Heart left ventricle (tissue), 13 donors: ENCODE results near the gene AIP.

Experiments used
- POLR2A ChIP-seq, 2 donors: fragments of 450-650 bp; IDR thresholded peaks; one replicate each; pipeline ENCODE4 v1.6.1; 2017; ENCODE audit warnings: antibody characterized with exemption in 2 of 2, mild to moderate bottlenecking in 2 of 2, moderate library complexity in 2 of 2
- TF ChIP-seq, protein P1 (sequence below), 12 donors: fragments of 200-600 bp; sonication (generic) in 4 of 12; IDR thresholded peaks; one replicate each; pipeline versions ENCODE4 v1.5.0 to v1.8.0; 2018 to 2022; ENCODE audit warnings: antibody characterized with exemption in 12 of 12, mild to moderate bottlenecking in 5 of 12
- donor health status: ischemic (EF 13 %, LVEDD 7.1; RV severe dilation, severe dysfunction).
- donor health status: DM: no; HTN: yes; CAD: no.
- donor health status: DM: no; HTN: no; CAD: no.
- donor health status: ischemic (EF 25% LVEDD 6.9; RV normal size, moderate dysfunction).
- donor health status: ischemic (EF 25% LVEDD 5.7; RV mildly dilated, moderate dysfunction).
- donor health status: ischemic (EF 35%, LVEDD 5.7; RV mildly dilated, moderate dysfunction).
- donor health status: nonischemic (EF 11% LVEDD 7.7; RV severe dilation, severe dysfunction).
- donor health status: DM: yes; HTN: yes; CAD: no.
- donor health status: PGD.
- donor health status: ischemic (EF 29% LVEDD 5.4; RV normal size, mild dysfunction).
- donor health status: nonischemic (EF 23%, LVEDD 6.1; RV moderate dilation, normal function).

DNA sequence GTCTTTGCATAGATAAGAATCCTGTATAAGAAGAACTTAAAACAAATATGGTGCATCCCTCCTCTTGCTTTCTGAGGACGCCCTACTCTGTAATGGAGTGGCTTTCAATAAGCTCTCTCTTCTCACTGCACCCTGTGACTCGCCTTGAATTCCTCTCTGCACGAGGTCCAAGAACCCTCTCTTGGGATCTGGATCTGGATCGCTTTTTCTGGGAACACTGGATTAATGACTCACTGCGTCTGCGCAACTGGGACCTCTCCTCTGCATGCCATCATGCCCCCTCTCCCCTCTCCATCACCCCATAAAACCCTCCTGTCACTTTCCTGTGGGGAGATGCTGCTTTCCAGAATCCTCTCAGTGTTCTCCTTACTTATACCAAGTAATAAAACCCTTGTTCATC lies 55.5 kb downstream of the AIP start:
- TF ChIP-seq, protein P1, sequence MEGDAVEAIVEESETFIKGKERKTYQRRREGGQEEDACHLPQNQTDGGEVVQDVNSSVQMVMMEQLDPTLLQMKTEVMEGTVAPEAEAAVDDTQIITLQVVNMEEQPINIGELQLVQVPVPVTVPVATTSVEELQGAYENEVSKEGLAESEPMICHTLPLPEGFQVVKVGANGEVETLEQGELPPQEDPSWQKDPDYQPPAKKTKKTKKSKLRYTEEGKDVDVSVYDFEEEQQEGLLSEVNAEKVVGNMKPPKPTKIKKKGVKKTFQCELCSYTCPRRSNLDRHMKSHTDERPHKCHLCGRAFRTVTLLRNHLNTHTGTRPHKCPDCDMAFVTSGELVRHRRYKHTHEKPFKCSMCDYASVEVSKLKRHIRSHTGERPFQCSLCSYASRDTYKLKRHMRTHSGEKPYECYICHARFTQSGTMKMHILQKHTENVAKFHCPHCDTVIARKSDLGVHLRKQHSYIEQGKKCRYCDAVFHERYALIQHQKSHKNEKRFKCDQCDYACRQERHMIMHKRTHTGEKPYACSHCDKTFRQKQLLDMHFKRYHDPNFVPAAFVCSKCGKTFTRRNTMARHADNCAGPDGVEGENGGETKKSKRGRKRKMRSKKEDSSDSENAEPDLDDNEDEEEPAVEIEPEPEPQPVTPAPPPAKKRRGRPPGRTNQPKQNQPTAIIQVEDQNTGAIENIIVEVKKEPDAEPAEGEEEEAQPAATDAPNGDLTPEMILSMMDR (IDR thresholded peaks at IDR 0.05), result no peak
- no peak for TF ChIP-seq POLR2A (IDR thresholded peaks at IDR 0.05)
